Tibial nerve (tissue), 4 donors: ENCODE results near the gene RETREG1.

Experiments
- EP300 ChIP-seq, 2 donors: sonication (generic); formaldehyde crosslinking; IDR thresholded peaks; one replicate each; pipeline ENCODE4 v1.6.1; 2017; ENCODE audit warnings: antibody characterized with exemption in 2 of 2, mild to moderate bottlenecking in 1 of 2
- POLR2A ChIP-seq, 2 donors: fragments of 450-650 bp; IDR thresholded peaks; one replicate each; pipeline ENCODE4 v1.6.1; 2017; ENCODE audit warnings: antibody characterized with exemption in 2 of 2, mild to moderate bottlenecking in 2 of 2, moderate library complexity in 2 of 2
- TF ChIP-seq, protein P1 (sequence below), 5 experiments: fragments of 200-600 bp in 3 of 5; fragments of 450-650 bp in 2 of 5; sonication (generic) in 3 of 5; IDR thresholded peaks; one replicate each; pipeline ENCODE4 v1.5.1; 2016 to 2019; ENCODE audit warnings: antibody characterized with exemption in 5 of 5, mild to moderate bottlenecking in 3 of 5, moderate library complexity in 2 of 5

DNA sequence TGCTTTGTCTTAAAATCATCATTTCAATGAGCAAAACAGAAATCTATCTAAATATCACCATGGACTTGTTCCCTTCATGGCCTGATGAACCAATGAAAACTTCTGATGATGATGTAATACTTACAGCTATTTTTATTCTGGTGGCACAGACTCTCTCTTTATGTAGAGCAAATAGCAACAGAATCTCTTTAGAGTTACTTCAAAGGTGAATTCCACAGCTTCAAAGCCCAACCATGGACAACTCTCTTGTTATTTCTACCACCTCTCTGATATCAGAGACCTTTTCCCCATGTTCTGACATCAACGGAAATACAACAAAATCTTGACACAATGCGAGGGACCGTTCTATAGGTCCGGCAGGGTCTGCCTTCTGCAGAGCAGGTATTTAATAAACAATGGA is 70.1 kb downstream of the RETREG1 start:
- TF ChIP-seq, protein P1, sequence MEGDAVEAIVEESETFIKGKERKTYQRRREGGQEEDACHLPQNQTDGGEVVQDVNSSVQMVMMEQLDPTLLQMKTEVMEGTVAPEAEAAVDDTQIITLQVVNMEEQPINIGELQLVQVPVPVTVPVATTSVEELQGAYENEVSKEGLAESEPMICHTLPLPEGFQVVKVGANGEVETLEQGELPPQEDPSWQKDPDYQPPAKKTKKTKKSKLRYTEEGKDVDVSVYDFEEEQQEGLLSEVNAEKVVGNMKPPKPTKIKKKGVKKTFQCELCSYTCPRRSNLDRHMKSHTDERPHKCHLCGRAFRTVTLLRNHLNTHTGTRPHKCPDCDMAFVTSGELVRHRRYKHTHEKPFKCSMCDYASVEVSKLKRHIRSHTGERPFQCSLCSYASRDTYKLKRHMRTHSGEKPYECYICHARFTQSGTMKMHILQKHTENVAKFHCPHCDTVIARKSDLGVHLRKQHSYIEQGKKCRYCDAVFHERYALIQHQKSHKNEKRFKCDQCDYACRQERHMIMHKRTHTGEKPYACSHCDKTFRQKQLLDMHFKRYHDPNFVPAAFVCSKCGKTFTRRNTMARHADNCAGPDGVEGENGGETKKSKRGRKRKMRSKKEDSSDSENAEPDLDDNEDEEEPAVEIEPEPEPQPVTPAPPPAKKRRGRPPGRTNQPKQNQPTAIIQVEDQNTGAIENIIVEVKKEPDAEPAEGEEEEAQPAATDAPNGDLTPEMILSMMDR (IDR thresholded peaks at IDR 0.05): no peak
- TF ChIP-seq POLR2A (IDR thresholded peaks at IDR 0.05) (no peak), EP300 (IDR thresholded peaks at IDR 0.05) (no peak)
